ENCODE results near the gene IQCC.

Gene IQCC

DNA sequence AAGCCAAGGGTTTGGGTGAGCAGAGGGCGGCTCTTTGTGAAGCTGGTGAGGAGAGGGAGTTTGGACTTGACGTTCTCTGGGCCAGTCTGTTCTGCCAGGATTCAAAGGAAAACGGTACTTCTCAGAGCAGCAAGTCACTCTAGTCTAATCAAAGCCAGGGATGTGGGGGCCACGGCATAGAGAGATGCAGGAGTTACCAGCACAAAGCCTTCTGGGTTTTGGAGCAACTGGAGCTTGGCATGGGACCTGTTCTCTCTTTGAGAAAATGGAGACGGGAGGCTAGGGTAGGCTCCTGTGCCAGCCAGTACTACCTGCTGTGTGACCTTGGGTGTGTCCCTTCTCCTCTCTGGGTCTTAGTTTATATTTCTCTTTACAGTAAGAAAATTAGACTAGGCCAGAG lies 23.9 kb upstream of the IQCC start:
- peaks cover 52% of the 10 kb centered on the region for H3K4me1 Mint-ChIP-seq

DNA sequence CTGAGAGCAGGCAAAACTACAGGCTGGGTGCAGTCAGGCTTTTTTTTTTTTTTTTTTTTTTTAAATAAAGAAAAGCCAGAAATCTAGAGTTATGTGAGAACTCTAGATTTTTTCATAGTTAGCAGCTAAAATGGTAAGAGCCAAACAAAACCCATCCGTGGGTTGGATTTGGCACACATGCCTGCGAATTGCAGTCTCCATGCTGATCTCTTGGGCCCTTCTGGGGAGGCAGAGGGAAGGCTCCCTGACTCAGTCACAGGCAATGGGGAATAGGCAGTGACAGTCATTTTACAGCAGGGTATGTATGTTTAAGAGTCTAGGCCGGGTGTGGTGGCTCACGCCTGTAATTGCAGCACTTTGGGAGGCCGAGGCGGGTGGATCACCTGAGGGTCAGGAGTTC lies 23.4 kb upstream of the IQCC start:
- no peaks in the 10 kb centered on the region for H3K9me3 Mint-ChIP-seq
- DNase-seq (ENCODE audit: low spot score in 2 of 2), result no peak
- H3K36me3 Mint-ChIP-seq (ENCODE audit: insufficient read depth), result peaks cover 46% of the 10 kb centered on the region
- H3K4me3 Mint-ChIP-seq, result no peak overlapping the region
- peaks cover 55% of the 10 kb centered on the region for H3K4me1 Mint-ChIP-seq
- ATAC-seq (replicated peaks; ENCODE audit: extremely low read depth, poor library complexity, severe bottlenecking), result no peak
- H3K27ac Mint-ChIP-seq (ENCODE audit: low read depth), result peak overlapping the region; percentile 58
- H3K27me3 Mint-ChIP-seq, result no peaks in the 10 kb centered on the region

More for the DNA sequence above, 23.9 kb upstream of the IQCC start:
- H3K4me3 Mint-ChIP-seq, result peak overlapping the region; percentile 92
- ATAC-seq (replicated peaks; ENCODE audit: extremely low read depth, poor library complexity, severe bottlenecking), result no peak
- H3K27me3 Mint-ChIP-seq, result no peaks in the 10 kb centered on the region
- H3K36me3 Mint-ChIP-seq (ENCODE audit: insufficient read depth), result peaks cover 44% of the 10 kb centered on the region
- no peak for DNase-seq (ENCODE audit: low spot score in 2 of 2)
- H3K27ac Mint-ChIP-seq (ENCODE audit: low read depth), result peak overlapping the region; percentile 97
- H3K9me3 Mint-ChIP-seq, result no peaks in the 10 kb centered on the region

DNA sequence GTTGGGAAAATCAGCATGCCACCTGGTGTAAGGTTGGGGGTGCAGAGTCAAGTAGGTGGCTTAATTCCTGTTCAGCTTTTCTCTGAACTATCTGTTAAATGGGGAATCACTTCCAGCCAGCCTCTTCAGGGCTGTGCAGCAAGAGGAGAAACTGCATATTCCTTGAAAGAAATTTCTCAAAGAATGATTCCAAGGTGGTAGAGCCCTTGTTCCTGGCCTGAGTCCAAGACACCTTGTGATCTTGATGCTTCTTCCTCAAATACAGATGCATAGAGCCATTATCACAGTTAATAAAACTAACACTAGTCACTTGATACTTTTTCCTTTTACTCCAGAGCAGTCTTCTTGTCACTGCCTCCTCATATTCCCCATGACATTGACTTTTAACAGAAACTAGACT lies 20.8 kb upstream of the IQCC start:
- Mint-ChIP-seq H3K36me3 (ENCODE audit: insufficient read depth) (peaks cover 51% of the 10 kb centered on the region), H3K4me3 (no peak overlapping the region)

DNA sequence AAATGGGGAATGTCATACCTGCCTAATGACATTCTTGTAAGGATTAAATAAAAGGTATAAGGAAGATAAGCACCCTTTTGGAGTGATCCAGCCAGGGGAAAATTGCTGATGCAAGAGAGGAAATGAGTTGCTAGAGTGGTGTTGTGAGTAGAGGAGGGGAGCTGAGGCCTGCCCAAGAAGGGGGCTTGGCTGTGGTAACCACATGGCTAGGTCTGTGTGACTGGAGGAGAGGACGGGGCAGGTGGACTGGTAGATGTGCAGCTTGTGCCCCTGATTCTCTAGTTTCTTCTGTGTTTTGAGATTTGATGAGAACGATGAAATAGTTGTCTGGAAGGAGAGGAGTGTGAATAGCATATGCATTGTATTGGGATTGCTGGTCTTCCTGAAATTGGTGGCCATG lies 19.4 kb upstream of the IQCC start:
- no peak for ATAC-seq (replicated peaks; ENCODE audit: extremely low read depth, poor library complexity, severe bottlenecking)
- Mint-ChIP-seq H3K27ac (ENCODE audit: low read depth) (no peak overlapping the region), H3K36me3 (ENCODE audit: insufficient read depth) (peaks cover 57% of the 10 kb centered on the region), H3K4me1 (peaks cover 37% of the 10 kb centered on the region), H3K9me3 (no peaks in the 10 kb centered on the region), H3K4me3 (no peak overlapping the region), H3K27me3 (no peaks in the 10 kb centered on the region)
- DNase-seq (ENCODE audit: low spot score in 2 of 2), result no peak

More for the DNA sequence above, 20.8 kb upstream of the IQCC start:
- Mint-ChIP-seq H3K27me3 (no peaks in the 10 kb centered on the region), H3K4me1 (peaks cover 51% of the 10 kb centered on the region), H3K9me3 (no peaks in the 10 kb centered on the region), H3K27ac (ENCODE audit: low read depth) (no peak overlapping the region)
- ATAC-seq (replicated peaks; ENCODE audit: extremely low read depth, poor library complexity, severe bottlenecking) (no peak), DNase-seq (ENCODE audit: low spot score in 2 of 2) (no peak)

DNA sequence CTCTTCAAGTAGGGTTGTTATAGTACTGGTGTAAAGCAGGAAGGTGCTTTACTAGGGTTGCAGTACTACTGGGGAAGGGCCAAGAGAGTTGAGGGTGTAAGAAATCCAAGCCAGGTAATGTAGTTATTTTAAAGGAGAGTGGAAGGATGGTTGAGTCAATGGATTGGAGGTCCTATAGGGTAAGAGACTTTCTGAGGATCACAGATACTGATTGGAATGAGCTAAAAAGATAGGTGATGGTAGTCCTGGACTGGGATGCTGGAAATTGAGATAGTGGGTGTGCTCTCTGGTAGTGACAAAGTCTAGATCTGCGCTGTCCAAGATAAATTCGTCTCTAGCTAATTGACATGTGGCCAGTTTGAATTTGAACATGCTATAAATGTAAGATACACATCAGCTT lies 19.0 kb upstream of the IQCC start:
- ATAC-seq (replicated peaks; ENCODE audit: extremely low read depth, poor library complexity, severe bottlenecking), result no peak
- Mint-ChIP-seq H3K27me3 (no peaks in the 10 kb centered on the region), H3K4me3 (no peak overlapping the region), H3K9me3 (no peaks in the 10 kb centered on the region), H3K4me1 (peaks cover 33% of the 10 kb centered on the region), H3K27ac (ENCODE audit: low read depth) (no peak overlapping the region), H3K36me3 (ENCODE audit: insufficient read depth) (peaks cover 57% of the 10 kb centered on the region)
- no peak for DNase-seq (ENCODE audit: low spot score in 2 of 2)

DNA sequence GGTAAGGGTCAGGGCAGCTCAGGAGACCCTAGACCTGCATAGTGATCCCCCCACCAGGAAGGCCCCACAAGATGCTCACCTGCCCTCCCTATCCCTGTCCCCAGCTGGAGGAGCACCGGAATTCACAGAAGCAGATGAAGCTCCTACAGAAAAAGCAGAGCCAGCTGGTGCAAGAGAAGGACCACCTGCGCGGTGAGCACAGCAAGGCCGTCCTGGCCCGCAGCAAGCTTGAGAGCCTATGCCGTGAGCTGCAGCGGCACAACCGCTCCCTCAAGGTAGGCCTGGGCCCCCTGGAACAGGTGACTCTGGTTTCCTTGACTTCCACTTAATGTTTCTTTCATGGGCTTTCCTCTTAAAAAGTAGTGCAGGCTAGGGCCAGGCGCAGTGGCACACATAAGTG lies 17.6 kb upstream of the IQCC start:
- Mint-ChIP-seq H3K4me3 (no peak overlapping the region), H3K27me3 (no peaks in the 10 kb centered on the region), H3K4me1 (peaks cover 30% of the 10 kb centered on the region), H3K36me3 (ENCODE audit: insufficient read depth) (peaks cover 65% of the 10 kb centered on the region), H3K9me3 (no peaks in the 10 kb centered on the region), H3K27ac (ENCODE audit: low read depth) (no peak overlapping the region)
- DNase-seq (ENCODE audit: low spot score in 2 of 2) (no peak), ATAC-seq (replicated peaks; ENCODE audit: extremely low read depth, poor library complexity, severe bottlenecking) (no peak)

DNA sequence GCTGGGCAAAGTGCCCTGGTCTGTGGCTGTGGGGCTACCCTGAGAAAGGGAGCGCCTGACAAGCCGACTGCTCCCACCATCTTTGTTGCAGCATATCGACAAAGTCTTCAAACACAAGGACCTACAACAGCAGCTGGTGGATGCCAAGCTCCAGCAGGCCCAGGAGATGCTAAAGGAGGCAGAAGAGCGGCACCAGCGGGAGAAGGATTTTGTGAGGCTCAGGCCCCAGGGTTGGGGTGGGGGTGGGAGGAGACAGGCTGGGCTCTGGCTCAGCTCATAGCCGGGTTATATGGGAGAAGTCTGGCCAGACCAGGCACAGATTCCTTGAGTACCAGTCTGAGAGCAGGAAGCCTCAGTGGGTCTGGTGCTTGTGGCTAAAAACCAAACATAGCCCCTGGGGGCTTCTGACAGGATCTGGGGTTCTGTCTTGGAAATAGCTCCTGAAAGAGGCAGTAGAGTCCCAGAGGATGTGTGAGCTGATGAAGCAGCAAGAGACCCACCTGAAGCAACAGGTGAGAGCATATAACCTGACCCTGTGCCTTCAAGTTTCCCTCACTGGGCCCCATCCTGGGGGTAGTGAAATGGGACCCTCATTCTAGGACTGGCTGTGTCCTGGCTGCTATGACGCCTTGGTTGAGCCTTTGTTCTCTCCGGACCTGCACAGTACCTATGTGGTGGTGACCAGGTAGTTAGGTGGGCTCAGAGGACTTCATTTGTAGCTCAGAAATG lies 13.1 kb upstream of the IQCC start:
- no peaks in the 10 kb centered on the region for H3K9me3 Mint-ChIP-seq
- no peak overlapping the region for H3K27ac Mint-ChIP-seq (ENCODE audit: low read depth)
- no peaks in the 10 kb centered on the region for H3K27me3 Mint-ChIP-seq
- H3K36me3 Mint-ChIP-seq (ENCODE audit: insufficient read depth), result peaks cover 71% of the 10 kb centered on the region
- no peak overlapping the region for H3K4me3 Mint-ChIP-seq
- H3K4me1 Mint-ChIP-seq, result peaks cover 31% of the 10 kb centered on the region
- no peak for ATAC-seq (replicated peaks; ENCODE audit: extremely low read depth, poor library complexity, severe bottlenecking)
- DNase-seq (ENCODE audit: low spot score in 2 of 2), result no peak

DNA sequence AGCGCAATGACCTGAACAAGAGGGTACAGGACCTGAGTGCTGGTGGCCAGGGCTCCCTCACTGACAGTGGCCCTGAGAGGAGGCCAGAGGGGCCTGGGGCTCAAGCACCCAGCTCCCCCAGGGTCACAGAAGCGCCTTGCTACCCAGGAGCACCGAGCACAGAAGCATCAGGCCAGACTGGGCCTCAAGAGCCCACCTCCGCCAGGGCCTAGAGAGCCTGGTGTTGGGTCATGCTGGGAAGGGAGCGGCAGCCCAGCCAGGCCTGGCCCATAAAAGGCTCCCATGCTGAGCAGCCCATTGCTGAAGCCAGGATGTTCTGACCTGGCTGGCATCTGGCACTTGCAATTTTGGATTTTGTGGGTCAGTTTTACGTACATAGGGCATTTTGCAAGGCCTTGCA lies 10.5 kb upstream of the IQCC start:
- Mint-ChIP-seq H3K27ac (ENCODE audit: low read depth) (no peak overlapping the region), H3K9me3 (no peaks in the 10 kb centered on the region), H3K27me3 (no peaks in the 10 kb centered on the region), H3K36me3 (ENCODE audit: insufficient read depth) (peaks cover 55% of the 10 kb centered on the region), H3K4me1 (peaks cover 34% of the 10 kb centered on the region), H3K4me3 (no peak overlapping the region)
- ATAC-seq (replicated peaks; ENCODE audit: extremely low read depth, poor library complexity, severe bottlenecking) (no peak), DNase-seq (ENCODE audit: low spot score in 2 of 2) (no peak)

DNA sequence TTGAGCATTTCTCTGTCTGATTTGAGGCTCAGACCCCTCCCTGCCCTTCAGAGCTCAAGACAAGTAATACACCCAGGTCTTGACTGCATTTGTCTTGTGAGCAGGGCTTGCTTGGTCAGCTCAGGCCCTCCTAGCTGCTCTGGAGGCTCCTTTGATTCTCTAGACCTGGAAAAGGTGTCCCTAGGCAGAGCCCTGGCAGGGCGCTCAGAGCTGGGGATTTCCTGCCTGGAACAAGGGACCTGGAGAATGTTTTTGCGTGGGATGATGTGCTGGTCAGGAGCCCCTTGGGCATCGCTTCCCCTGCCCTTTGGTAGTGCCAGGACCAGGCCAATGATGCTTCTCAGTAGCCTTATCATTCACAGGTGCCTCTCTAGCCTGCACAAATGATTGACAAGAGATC lies 9.9 kb upstream of the IQCC start:
- DNase-seq (ENCODE audit: low spot score in 2 of 2) (no peak), ATAC-seq (replicated peaks; ENCODE audit: extremely low read depth, poor library complexity, severe bottlenecking) (no peak)
- H3K36me3 Mint-ChIP-seq (ENCODE audit: insufficient read depth), result peaks cover 52% of the 10 kb centered on the region
- H3K4me1 Mint-ChIP-seq, result peaks cover 39% of the 10 kb centered on the region
- no peaks in the 10 kb centered on the region for H3K27me3 Mint-ChIP-seq
- H3K4me3 Mint-ChIP-seq, result no peak overlapping the region
- H3K9me3 Mint-ChIP-seq, result no peaks in the 10 kb centered on the region
- H3K27ac Mint-ChIP-seq (ENCODE audit: low read depth), result peak overlapping the region; percentile 41

DNA sequence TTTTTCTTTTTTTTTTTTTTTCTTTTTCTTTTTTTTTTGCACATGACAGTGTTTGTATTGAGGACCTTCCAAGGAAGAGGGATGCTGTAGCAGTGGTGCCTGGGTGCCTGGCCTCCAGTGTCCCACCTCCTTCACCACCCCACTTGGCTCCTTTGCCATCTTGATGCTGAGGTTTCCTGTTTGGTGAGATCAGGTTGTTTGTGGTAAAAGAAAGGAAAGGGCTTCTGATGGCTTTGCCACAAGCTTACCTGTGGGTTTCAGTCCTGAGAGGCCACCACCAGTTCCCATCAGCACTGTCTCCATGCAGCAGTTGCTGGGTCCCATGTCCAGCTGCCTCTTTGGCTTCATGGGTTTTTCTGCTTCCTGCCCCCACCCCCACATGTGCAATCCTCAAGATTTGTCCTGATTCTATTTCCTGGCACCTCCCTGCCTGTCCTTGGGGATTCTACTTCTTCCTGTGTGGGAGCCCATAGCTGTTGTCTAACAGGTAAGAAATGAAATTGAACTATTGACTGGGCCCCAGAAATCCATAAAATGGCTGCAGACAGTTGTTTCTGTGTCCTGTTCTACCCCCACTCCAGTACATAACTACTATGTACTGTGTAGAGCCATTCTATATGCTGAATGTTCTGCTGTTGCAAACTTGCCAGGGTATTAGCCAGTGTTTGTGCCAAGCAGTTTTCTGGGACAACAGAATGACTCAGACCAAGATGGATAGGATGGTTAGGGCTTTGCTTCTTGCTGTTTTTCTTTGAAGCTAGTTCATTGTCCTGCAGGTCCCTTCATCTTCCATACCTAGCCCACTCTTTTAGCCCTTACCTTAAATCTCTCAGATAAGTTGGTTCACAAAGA lies 9.3 kb upstream of the IQCC start:
- no peak for DNase-seq (ENCODE audit: low spot score in 2 of 2)
- peak; percentile 7 for ATAC-seq (replicated peaks; ENCODE audit: extremely low read depth, poor library complexity, severe bottlenecking)
- Mint-ChIP-seq H3K4me3 (peak overlapping the region; percentile 69), H3K27ac (ENCODE audit: low read depth) (peak overlapping the region; percentile 41), H3K36me3 (ENCODE audit: insufficient read depth) (peaks cover 45% of the 10 kb centered on the region), H3K9me3 (no peaks in the 10 kb centered on the region), H3K4me1 (peaks cover 43% of the 10 kb centered on the region), H3K27me3 (no peaks in the 10 kb centered on the region)

DNA sequence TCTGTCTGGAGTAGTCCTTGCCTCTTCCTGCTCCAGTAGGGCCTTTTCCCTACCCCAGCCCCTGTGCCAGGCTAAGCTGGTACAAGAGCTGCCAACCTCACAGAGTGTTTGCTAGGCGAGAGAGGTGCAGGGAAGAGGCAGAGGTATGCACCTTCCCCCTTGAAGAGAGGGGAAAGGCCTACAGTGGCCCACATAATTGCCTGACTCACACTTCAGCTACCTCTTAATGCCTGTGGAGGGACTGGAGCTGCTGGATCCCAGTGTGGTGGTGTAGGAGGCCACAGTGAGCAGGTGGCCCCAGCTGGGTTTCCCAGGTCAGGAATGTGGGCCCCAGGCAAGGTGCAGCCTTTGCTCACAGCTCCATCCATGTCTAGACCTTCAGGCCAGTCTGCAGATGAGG lies 8.4 kb upstream of the IQCC start:
- H3K36me3 Mint-ChIP-seq (ENCODE audit: insufficient read depth), result peaks cover 36% of the 10 kb centered on the region
- no peaks in the 10 kb centered on the region for H3K27me3 Mint-ChIP-seq
- H3K4me1 Mint-ChIP-seq, result peaks cover 52% of the 10 kb centered on the region
- peak overlapping the region; percentile 67 for H3K27ac Mint-ChIP-seq (ENCODE audit: low read depth)
- no peaks in the 10 kb centered on the region for H3K9me3 Mint-ChIP-seq
- ATAC-seq (replicated peaks; ENCODE audit: extremely low read depth, poor library complexity, severe bottlenecking) (no peak), DNase-seq (ENCODE audit: low spot score in 2 of 2) (no peak)
- H3K4me3 Mint-ChIP-seq, result no peak overlapping the region

DNA sequence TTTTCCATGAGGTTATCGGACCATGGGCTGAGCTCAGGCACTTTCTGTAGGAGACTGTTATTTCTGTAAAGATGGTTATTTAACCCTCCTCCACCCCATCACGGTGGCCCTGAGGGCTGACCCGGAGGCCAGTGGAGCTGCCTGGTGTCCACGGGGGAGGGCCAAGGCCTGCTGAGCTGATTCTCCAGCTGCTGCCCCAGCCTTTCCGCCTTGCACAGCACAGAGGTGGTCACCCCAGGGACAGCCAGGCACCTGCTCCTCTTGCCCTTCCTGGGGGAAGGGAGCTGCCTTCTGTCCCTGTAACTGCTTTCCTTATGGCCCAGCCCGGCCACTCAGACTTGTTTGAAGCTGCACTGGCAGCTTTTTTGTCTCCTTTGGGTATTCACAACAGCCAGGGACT lies 7.6 kb upstream of the IQCC start:
- Mint-ChIP-seq H3K27ac (ENCODE audit: low read depth) (peak overlapping the region; percentile 67), H3K4me3 (no peak overlapping the region)

More for the DNA sequence above, 7.6 kb upstream of the IQCC start:
- no peaks in the 10 kb centered on the region for H3K27me3 Mint-ChIP-seq
- H3K36me3 Mint-ChIP-seq (ENCODE audit: insufficient read depth), result peaks cover 30% of the 10 kb centered on the region
- peaks cover 57% of the 10 kb centered on the region for H3K4me1 Mint-ChIP-seq
- DNase-seq (ENCODE audit: low spot score in 2 of 2), result no peak
- ATAC-seq (replicated peaks; ENCODE audit: extremely low read depth, poor library complexity, severe bottlenecking), result no peak
- no peaks in the 10 kb centered on the region for H3K9me3 Mint-ChIP-seq
